WTC11 (cell line): Measurements from ENCODE around the gene ZNF608.

ENCODE experiments used
- CREM ChIP-seq: sonication (generic); formaldehyde crosslinking; IDR thresholded peaks from 2 replicates; pipeline ENCODE4 v1.8.1; 2022; ENCODE audit warnings: mild to moderate bottlenecking, missing genetic modification reagents, moderate library complexity
- FOXJ3 ChIP-seq: sonication (generic); formaldehyde crosslinking; IDR thresholded peaks from 2 replicates; pipeline ENCODE4 v1.9.0; 2021; ENCODE audit warnings: missing genetic modification reagents, mild to moderate bottlenecking, borderline replicate concordance
- FOXP4 ChIP-seq: sonication (generic); formaldehyde crosslinking; IDR thresholded peaks from 2 replicates; pipeline ENCODE4 v1.8.0; 2022; ENCODE audit warnings: mild to moderate bottlenecking, missing genetic modification reagents
- IRF2 ChIP-seq: sonication (generic); formaldehyde crosslinking; IDR thresholded peaks from 2 replicates; pipeline ENCODE4 v1.8.0; 2022; ENCODE audit warnings: low read depth, missing genetic modification reagents, borderline replicate concordance
- MXD4 ChIP-seq: fragments of 250-450 bp; sonication (Bioruptor Pico); IDR thresholded peaks from 2 replicates; pipeline ENCODE4 v1.8.0; 2021; ENCODE audit warnings: mild to moderate bottlenecking, moderate library complexity, borderline replicate concordance
- TF ChIP-seq, protein P1 (sequence below): fragments of 200-600 bp; IDR thresholded peaks from 2 replicates; pipeline ENCODE4 v1.8.0; 2022; ENCODE audit warnings: antibody characterized with exemption
- TF ChIP-seq, protein P2 (sequence below): sonication (generic); formaldehyde crosslinking; IDR thresholded peaks from 2 replicates; pipeline ENCODE4 v1.8.1; 2022; ENCODE audit warnings: low read depth, mild to moderate bottlenecking, moderate library complexity, missing genetic modification reagents, borderline replicate concordance
- TF ChIP-seq, protein P3 (sequence below): sonication (generic); formaldehyde crosslinking; IDR thresholded peaks from 2 replicates; pipeline ENCODE4 v1.8.0; 2022; ENCODE audit warnings: mild to moderate bottlenecking, missing genetic modification reagents
- TF ChIP-seq, protein P4 (sequence below): sonication (generic); formaldehyde crosslinking; IDR thresholded peaks from 2 replicates; pipeline ENCODE4 v1.8.1; 2023; ENCODE audit warnings: mild to moderate bottlenecking, missing genetic modification reagents, moderate library complexity

GRCh38 chr5:124728968-124729332 is 17.5 kb downstream of the ZNF608 start:
- TF ChIP-seq, protein P1, sequence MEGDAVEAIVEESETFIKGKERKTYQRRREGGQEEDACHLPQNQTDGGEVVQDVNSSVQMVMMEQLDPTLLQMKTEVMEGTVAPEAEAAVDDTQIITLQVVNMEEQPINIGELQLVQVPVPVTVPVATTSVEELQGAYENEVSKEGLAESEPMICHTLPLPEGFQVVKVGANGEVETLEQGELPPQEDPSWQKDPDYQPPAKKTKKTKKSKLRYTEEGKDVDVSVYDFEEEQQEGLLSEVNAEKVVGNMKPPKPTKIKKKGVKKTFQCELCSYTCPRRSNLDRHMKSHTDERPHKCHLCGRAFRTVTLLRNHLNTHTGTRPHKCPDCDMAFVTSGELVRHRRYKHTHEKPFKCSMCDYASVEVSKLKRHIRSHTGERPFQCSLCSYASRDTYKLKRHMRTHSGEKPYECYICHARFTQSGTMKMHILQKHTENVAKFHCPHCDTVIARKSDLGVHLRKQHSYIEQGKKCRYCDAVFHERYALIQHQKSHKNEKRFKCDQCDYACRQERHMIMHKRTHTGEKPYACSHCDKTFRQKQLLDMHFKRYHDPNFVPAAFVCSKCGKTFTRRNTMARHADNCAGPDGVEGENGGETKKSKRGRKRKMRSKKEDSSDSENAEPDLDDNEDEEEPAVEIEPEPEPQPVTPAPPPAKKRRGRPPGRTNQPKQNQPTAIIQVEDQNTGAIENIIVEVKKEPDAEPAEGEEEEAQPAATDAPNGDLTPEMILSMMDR, result no peak
- TF ChIP-seq FOXJ3 (CRISPR knock-in tag), result no peak
- TF ChIP-seq, protein P2, sequence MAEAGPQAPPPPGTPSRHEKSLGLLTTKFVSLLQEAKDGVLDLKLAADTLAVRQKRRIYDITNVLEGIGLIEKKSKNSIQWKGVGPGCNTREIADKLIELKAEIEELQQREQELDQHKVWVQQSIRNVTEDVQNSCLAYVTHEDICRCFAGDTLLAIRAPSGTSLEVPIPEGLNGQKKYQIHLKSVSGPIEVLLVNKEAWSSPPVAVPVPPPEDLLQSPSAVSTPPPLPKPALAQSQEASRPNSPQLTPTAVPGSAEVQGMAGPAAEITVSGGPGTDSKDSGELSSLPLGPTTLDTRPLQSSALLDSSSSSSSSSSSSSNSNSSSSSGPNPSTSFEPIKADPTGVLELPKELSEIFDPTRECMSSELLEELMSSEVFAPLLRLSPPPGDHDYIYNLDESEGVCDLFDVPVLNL (CRISPR knock-in tag), result no peak
- TF ChIP-seq, protein P3, sequence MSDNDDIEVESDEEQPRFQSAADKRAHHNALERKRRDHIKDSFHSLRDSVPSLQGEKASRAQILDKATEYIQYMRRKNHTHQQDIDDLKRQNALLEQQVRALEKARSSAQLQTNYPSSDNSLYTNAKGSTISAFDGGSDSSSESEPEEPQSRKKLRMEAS (CRISPR knock-in tag), result no peak
- TF ChIP-seq, protein P4, sequence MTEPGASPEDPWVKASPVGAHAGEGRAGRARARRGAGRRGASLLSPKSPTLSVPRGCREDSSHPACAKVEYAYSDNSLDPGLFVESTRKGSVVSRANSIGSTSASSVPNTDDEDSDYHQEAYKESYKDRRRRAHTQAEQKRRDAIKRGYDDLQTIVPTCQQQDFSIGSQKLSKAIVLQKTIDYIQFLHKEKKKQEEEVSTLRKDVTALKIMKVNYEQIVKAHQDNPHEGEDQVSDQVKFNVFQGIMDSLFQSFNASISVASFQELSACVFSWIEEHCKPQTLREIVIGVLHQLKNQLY (CRISPR knock-in tag), result no peak
- TF ChIP-seq MXD4 (CRISPR knock-in tag), result no peak
- TF ChIP-seq IRF2 (CRISPR knock-in tag), result no peak
- TF ChIP-seq CREM (CRISPR knock-in tag), result no peak
- no peak for TF ChIP-seq FOXP4
